VCaP (cell line): ENCODE data around the gene MYT1.

Experiments used
- H3K27ac ChIP-seq: fragments of 450-650 bp; 2 replicates; pipeline ENCODE4 v1.5.1; 2017
- CTCF ChIP-seq: fragments of 450-650 bp; conservative IDR thresholded peaks from 2 replicates; pipeline ENCODE4 v1.5.1; 2017; ENCODE audit warnings: mild to moderate bottlenecking, moderate library complexity

The MYT1 gene

DNA sequence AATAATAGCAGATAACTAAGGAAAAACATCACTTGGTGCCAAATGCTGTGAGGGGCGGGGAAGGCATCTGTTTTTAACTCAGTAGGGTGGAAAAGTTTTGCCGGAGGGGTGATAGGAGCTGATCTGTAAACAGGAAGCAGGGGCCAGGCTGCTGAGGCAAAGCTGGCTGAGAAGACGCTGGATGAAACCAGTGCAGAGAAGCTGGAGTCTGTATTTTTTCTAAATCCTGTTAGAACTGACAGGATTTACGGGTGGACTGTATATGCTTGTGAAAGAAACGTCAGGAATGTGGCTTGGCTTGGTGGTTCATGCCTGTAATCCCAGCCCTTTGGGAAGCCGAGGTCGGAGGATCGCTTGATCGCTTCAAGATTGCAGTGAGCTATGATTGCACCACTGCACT lies 96.9 kb downstream of the MYT1 start:
- H3K27ac ChIP-seq = no peak overlapping the region
- no peak for TF ChIP-seq CTCF

GRCh38 chr20:64264091-64264490 lies 99.8 kb downstream of the MYT1 start:
- no peak overlapping the region for H3K27ac ChIP-seq
- TF ChIP-seq CTCF = no peak

DNA sequence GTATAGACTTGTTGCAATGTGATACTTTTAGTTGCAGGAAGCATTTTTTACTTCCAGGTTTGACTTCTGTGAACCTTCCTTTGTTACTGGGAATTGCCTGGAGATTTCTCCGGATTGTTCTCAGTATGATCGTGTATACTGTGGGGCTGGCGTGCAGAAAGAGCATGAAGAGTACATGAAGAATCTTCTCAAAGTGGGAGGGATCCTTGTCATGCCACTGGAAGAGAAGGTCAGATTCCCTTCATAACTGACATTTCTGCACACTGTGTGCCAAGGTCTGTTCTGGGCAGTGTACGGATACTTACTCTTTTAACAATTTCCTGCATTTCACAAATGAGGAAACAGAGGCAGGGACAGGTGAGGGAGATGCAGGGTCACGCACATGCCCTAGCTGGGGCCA lies 100.9 kb downstream of the MYT1 start:
- no peak overlapping the region for H3K27ac ChIP-seq
- TF ChIP-seq CTCF = no peak

DNA sequence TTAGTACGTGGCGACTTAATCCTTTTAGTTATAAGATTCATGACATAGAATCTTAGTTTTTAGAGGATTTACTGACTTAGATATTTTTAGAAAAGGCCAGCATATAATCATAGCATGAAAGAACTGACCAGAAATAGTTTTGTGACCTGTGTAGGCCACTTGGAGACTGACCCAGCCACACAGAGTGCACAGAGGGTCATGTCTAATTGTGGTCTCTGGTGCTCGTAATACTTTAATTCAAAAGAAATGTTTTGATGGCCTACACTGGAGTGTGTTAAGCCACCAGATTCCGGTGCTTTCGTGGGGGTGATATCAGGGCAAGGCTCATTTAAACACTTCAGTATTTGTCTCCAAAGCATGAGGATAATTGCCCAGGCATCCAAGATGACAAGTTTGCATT lies 102.7 kb downstream of the MYT1 start:
- TF ChIP-seq CTCF = no peak
- no peak overlapping the region for H3K27ac ChIP-seq

GRCh38 chr20:64268174-64268573 lies 103.9 kb downstream of the MYT1 start:
- no peak for TF ChIP-seq CTCF
- H3K27ac ChIP-seq = no peak overlapping the region

DNA sequence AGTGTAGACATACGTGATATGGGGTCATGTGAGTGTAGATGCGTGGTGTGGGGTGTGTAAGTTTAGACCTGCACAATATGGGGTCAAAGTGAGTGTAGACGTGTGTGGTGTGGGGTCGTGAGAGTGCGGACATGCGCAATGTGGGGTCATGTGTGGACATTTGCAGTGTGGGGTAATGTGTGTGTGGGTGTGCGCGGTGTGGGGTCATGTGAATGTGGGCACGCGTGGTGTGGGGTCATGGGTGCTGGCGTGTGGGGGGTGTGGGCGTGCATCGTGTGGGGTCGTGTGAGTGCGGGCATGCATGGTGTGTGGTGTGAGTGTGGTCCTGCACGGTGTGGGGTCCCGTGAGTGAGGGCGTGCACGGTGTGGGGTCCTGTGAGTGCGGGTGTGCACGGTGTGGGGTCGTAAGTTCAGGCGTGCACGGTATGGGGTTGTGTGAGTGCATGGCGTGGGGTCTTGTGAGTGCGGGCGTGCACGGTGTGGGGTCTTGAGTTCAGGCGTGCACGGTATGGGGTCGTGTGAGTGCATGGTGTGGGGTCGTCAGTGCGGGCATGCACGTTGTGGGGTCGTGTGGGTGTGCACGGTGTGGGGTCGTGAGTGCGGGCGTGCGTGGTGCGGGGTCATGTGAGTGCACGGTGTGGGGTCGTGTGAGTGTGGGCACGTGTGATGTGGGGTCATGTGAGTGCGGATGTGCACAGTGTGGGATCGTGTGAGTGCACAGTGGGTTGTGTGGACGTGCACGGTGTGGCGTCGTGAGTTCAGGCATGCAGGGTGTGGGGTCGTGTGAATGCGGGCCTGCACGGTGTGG lies 105.6 kb downstream of the MYT1 start:
- H3K27ac ChIP-seq = no peak overlapping the region
- no peak for TF ChIP-seq CTCF

GRCh38 chr20:64271636-64272035 lies 107.4 kb downstream of the MYT1 start:
- no peak for TF ChIP-seq CTCF
- no peak overlapping the region for H3K27ac ChIP-seq
